Urinary bladder (tissue), 4 donors: ENCODE results near the gene NBEAL2. TPM values are rescaled to one million over a fixed set of nuclear protein-coding genes. Genes with fewer than 3 reads are reported as not detected.
A peak's percentile ranks its signal among the peaks of the same experiment; 100 is the strongest.
"Not testable (repeated sequence)": the region's sequence is repeated elsewhere in the genome, so short reads cannot be mapped to it uniquely, and the experiment has no call there.

Experiments used
- DNase-seq: peaks from one replicate; pipeline ENCODE4 v3.0.0-alpha.2; 2015; ENCODE audit errors: extremely low spot score
- H3K27ac ChIP-seq: one replicate; pipeline ENCODE4 v1.5.1; 2013; ENCODE audit warnings: low read depth, mild to moderate bottlenecking, moderate library complexity
- H3K36me3 ChIP-seq: one replicate; pipeline ENCODE4 v1.6.1; 2013; ENCODE audit warnings: mild to moderate bottlenecking, moderate library complexity; ENCODE audit not compliant: insufficient read depth
- H3K4me1 ChIP-seq: one replicate; pipeline ENCODE4 v1.6.1; 2013; ENCODE audit warnings: mild to moderate bottlenecking, moderate library complexity; ENCODE audit not compliant: insufficient read depth
- H3K4me3 ChIP-seq: one replicate; pipeline ENCODE4 v1.5.1; 2013; ENCODE audit warnings: low read depth, low read length
- WGBS: extraction: QIAGEN DNeasy Blood & Tissue Kit; methylation state at CpG from one replicate; pipeline ENCODE4 v1.1.7; 2013; 5-methylcytosine and 5-hydroxymethylcytosine counted together
- polyA plus RNA-seq: library from polyadenylated mRNA; stranded (reverse); fragments of 200-250 nt; gene quantifications from one replicate; pipeline ENCODE4 v1.2.3, GENCODE V29; 2013
- total RNA-seq: library from RNA; depleted of rRNA; stranded (reverse); fragments of >200 nt; gene quantifications from one replicate; pipeline ENCODE4 v1.2.3, GENCODE V29; 2014
- donor health status: healthy with polysubstance abuse.
- donor health status: healthy.

Gene NBEAL2
- total and polyA plus RNA-seq, 2 donors = 13.1 to 26.5 TPM

GRCh38 chr3:46964038-46964590, 15.4 kb upstream of the NBEAL2 start:
- not testable (repeated sequence) for H3K4me3 ChIP-seq, DNase-seq, H3K36me3 ChIP-seq, H3K4me1 ChIP-seq, H3K27ac ChIP-seq
- 94% methylated on average over 36 of the region's 36 CpGs for WGBS

- no peaks in the 10 kb centered on the region for H3K36me3 ChIP-seq
- H3K4me1 ChIP-seq = no peaks in the 10 kb centered on the region
- WGBS = 76% methylated on average over 6 of the region's 6 CpGs
- no peak for DNase-seq
- H3K4me3 ChIP-seq = no peak overlapping the region
- no peak overlapping the region for H3K27ac ChIP-seq
Observed at GRCh38 chr3:46965151-46965550, 14.3 kb upstream of the NBEAL2 start.

- H3K27ac ChIP-seq = no peak overlapping the region
- H3K4me3 ChIP-seq = no peak overlapping the region
- no peak for DNase-seq
- H3K4me1 ChIP-seq = no peaks in the 10 kb centered on the region
- 84% methylated on average over 5 of the region's 5 CpGs for WGBS
- no peaks in the 10 kb centered on the region for H3K36me3 ChIP-seq
Observed at GRCh38 chr3:46966811-46967210, 12.7 kb upstream of the NBEAL2 start.

- Histone ChIP-seq H3K36me3 (no peaks in the 10 kb centered on the region), H3K4me1 (no peaks in the 10 kb centered on the region), H3K4me3 (no peak overlapping the region), H3K27ac (no peak overlapping the region)
- WGBS = 66% methylated on average over 9 of the region's 9 CpGs
- DNase-seq = no peak
Observed at GRCh38 chr3:46968783-46969428, 10.6 kb upstream of the NBEAL2 start.

GRCh38 chr3:46970391-46971091, 8.9 kb upstream of the NBEAL2 start:
- no peak overlapping the region for H3K27ac ChIP-seq
- 28% methylated on average over 3 of the region's 3 CpGs for WGBS
- no peak for DNase-seq
- H3K36me3 ChIP-seq = no peaks in the 10 kb centered on the region
- peaks cover 4% of the 10 kb centered on the region for H3K4me1 ChIP-seq
- H3K4me3 ChIP-seq = no peak overlapping the region

- peaks cover 4% of the 10 kb centered on the region for H3K4me1 ChIP-seq
- DNase-seq = no peak
- 62% methylated on average over 6 of the region's 6 CpGs for WGBS
- H3K4me3 ChIP-seq = no peak overlapping the region
- H3K36me3 ChIP-seq = no peaks in the 10 kb centered on the region
- no peak overlapping the region for H3K27ac ChIP-seq
Observed at GRCh38 chr3:46971151-46971550, 8.3 kb upstream of the NBEAL2 start.

- WGBS = 86% methylated on average over 1 of the region's 1 CpG
- peaks cover 4% of the 10 kb centered on the region for H3K4me1 ChIP-seq
- no peak for DNase-seq
- H3K36me3 ChIP-seq = no peaks in the 10 kb centered on the region
- no peak overlapping the region for H3K4me3 ChIP-seq
- H3K27ac ChIP-seq = no peak overlapping the region
Observed at GRCh38 chr3:46971742-46972141, 7.7 kb upstream of the NBEAL2 start.

- Histone ChIP-seq H3K4me1 (peaks cover 4% of the 10 kb centered on the region), H3K4me3 (no peak overlapping the region), H3K27ac (no peak overlapping the region), H3K36me3 (no peaks in the 10 kb centered on the region)
- 97% methylated on average over 2 of the region's 2 CpGs for WGBS
- DNase-seq = no peak
Observed at GRCh38 chr3:46972396-46972795, 7.1 kb upstream of the NBEAL2 start.

- Histone ChIP-seq H3K27ac (no peak overlapping the region), H3K36me3 (no peaks in the 10 kb centered on the region), H3K4me3 (no peak overlapping the region), H3K4me1 (peaks cover 4% of the 10 kb centered on the region)
- no peak for DNase-seq
- WGBS = 80% methylated on average over 9 of the region's 9 CpGs
Observed at GRCh38 chr3:46974421-46975171, 4.9 kb upstream of the NBEAL2 start.

- no peaks in the 10 kb centered on the region for H3K36me3 ChIP-seq
- H3K4me1 ChIP-seq = peaks cover 4% of the 10 kb centered on the region
- under 1% methylated on average over 64 of the region's 64 CpGs for WGBS
- peak; percentile 98 for DNase-seq
- peak within 1 kb of the TSS; percentile 86 for H3K27ac ChIP-seq
- peak within 1 kb of the TSS; percentile 59 for H3K4me3 ChIP-seq
Observed at GRCh38 chr3:46976326-46977190, 2.9 kb upstream of the NBEAL2 start, which contains the start of gene CCDC12. TSS of gene CCDC12 (minus strand) at chr3:46976745. CDS start at chr3:46976732, 13 bp downstream.

- no peak for DNase-seq
- 95% methylated on average over 5 of the region's 5 CpGs for WGBS
- no peaks in the 10 kb centered on the region for H3K36me3 ChIP-seq
- no peak overlapping the region for H3K27ac ChIP-seq
- H3K4me3 ChIP-seq = no peak overlapping the region
- H3K4me1 ChIP-seq = peaks cover 4% of the 10 kb centered on the region
Observed at GRCh38 chr3:46977811-46978195, 1.7 kb upstream of the NBEAL2 start.

- peaks cover 4% of the 10 kb centered on the region for H3K4me1 ChIP-seq
- DNase-seq = no peak
- 91% methylated on average over 9 of the region's 9 CpGs for WGBS
- H3K27ac ChIP-seq = no peak overlapping the region
- H3K4me3 ChIP-seq = no peak overlapping the region
- H3K36me3 ChIP-seq = no peaks in the 10 kb centered on the region
Observed at GRCh38 chr3:46978381-46978780, 1.1 kb upstream of the NBEAL2 start.

GRCh38 chr3:46979958-46980497, 562 bp downstream of the NBEAL2 start:
- DNase-seq = no peak
- WGBS = 4% methylated on average over 40 of the region's 40 CpGs
- H3K4me3 ChIP-seq = peak overlapping the region; percentile 81

More at GRCh38 chr3:46979958-46980497, 562 bp downstream of the NBEAL2 start:
- Histone ChIP-seq H3K4me1 (no peaks in the 10 kb centered on the region), H3K36me3 (no peaks in the 10 kb centered on the region), H3K27ac (peak overlapping the region; percentile 77)
